GM20431 (cell line): ENCODE results near the gene SAMSN1.
"Not testable (repeated sequence)": the region's sequence is repeated elsewhere in the genome, so short reads cannot be mapped to it uniquely, and the experiment has no call there.

ENCODE experiments used
- in situ Hi-C: fragments of 300-500 bp; cut with MseI, MboI; formaldehyde crosslinking; loops from one replicate; pipeline ENCODE4 v1.15.0; 2020; ENCODE audit warnings: low sequenced_read_pairs; ENCODE audit not compliant: unreplicated experiment

SAMSN1 gene

DNA sequence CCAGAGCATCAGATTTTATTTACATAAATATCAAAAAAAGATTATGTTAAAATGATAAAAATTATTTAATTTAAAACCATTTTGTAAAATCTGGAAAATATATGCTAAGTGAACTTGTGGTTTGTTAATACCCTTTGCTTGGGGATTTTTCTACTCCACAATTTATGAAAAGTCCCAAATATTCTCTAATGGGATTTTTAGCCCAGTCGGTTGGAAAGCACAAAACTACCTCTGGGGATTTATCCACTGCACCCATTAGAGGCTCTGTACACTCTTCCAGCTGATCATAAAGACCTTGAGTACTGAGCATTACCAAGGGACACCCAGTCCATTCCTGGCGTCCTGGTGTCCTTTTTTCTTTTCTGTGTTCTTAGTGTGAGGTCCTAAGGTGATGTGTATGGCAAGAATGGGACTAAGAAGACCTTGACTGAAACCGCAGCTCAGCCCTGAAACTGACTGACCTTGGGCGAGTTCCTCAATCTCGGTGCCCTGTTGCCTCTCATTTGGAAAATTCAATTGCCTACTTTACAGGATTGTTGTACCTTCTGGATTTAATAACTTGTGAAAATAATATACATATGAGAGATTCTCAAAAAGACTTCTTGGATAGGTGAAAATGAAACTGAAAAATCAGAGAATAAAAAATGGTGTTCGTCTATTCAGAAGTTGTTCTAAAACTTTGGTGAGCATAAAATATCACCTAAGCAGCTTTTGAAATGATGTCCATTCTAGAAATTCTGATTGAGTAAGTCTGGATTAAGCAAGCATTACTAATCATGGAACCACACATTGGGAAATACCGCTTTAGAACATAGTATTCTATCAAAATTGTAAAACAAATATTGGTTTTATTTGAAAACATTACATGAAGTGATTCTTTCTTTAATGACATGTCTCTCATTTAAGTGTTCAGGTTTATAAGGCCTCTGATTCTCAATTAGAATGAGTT, 21.5 kb upstream of the SAMSN1 start:
- in situ Hi-C loops = no loop called here

- in situ Hi-C loops = no loop called here
These were observed 20.8 kb upstream of the SAMSN1 start for GRCh38 chr21:14566894-14567293.

DNA sequence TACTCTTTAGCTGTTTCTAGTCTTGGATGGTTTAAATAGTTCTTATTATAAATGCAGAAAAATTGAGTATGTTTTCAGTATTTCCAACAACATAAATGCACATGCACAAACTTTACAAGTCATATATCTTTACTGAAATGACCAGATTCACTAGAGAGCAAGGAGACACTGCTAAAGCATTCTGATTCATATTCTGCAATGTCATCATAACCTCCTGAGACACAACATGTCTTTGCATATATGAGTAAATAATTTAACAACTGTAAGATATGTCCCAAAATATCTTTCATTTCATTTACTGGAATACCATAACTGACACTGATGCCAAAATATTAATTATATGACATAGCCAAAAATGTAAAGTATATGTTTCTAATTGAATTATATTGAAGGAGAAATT, 16.8 kb upstream of the SAMSN1 start:
- in situ Hi-C loops = no loop called here

DNA sequence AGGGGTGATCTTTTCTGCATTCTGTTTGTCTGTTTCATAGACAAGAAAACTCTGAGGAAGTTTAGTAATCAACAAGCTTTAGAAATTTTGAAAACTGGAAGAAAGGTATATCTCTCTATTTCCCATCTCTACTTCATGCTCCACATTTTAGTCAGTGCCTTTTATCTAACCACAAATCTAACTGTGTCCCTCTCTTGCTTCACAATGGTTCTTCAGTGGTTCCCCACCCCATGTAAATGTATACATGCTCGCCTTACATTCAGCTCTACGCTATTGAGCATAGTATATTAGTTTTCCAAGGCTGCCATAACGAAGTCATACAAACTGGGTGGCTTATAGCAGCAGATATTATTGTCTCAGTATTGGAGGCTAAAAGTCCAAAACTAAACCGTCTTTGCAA, 14.4 kb upstream of the SAMSN1 start:
- in situ Hi-C loops = no loop called here

DNA sequence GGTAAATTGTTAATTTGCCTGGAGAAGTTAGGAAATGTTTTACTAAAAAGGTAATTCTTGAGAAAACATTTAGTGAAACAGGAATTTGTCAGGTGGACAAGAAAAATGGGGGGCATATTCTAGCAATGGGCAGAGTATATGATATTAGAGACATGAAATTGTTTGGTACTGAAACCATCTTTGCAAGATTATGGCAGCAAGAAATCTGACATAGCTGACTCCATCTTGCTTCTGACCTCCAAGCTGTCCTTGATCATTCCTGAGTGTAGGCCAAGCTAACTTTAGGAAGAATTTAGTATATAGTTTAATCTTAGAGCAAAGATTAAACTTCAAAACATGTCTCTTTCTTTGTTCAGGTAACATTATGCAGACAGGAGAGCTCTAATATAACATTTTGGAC, 14.0 kb upstream of the SAMSN1 start:
- in situ Hi-C loops = no loop called here

- in situ Hi-C loops = no loop called here
These were observed 13.0 kb upstream of the SAMSN1 start for GRCh38 chr21:14559102-14559501.

GRCh38 chr21:14557413-14557812, 11.3 kb upstream of the SAMSN1 start:
- in situ Hi-C loops = no loop called here

DNA sequence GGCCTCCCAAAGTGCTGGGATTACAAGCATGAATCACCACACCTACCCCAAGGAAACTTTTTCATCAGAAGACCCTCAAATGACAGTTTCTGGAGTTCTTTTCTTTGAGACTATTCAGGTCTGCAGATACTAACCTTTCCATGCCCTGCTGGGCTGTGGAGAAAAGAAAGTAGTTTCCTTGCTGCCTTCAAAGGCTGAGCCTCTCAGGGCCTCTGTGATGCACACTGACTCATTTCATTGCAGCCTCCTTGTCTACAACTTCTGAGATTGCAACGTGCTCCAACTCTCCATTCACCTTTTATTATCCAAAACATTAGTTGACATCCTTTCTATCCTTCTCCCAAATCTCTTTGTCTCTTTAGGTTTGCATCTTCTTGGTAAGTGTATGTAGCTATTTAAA, 8.8 kb upstream of the SAMSN1 start:
- in situ Hi-C loops = no loop called here

DNA sequence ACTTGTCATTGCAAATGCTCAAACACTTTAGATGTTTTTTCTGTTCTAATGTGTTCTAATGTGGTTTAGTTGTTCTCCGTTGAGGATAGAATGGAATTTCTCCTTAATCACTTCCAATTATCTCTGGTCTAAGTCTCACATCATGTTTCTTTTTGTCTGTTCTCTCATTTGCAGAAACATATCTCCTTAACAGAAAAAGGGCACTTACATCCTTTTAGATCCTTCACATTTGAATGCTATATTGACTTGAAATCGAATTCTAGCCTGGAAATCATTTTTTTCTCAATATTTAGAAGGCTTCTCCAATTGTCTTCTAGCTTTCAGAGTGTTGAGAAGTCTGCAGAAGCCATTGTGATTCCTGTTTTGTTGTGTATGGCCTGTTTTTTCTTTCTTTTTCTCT, 7.3 kb upstream of the SAMSN1 start:
- in situ Hi-C loops = no loop called here

DNA sequence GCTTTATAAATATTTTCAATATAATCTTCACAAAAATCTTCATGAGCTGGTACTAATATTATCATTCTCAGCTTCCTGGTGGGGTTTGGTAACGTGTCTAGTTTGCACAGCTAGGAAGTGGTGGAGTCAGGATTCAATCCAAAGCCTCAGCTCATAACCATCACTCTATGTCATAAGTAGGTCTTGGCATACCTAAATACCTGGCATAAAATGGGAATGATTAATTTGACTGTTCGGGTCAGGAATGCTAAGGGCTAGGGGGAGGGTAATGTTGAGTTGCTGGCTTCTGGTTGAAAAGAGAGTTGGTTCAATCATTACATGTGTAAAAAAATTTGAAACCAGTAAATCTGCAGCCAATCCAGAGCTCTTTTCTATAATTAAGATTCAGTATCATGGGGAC, 5.6 kb upstream of the SAMSN1 start:
- in situ Hi-C loops = no loop called here

DNA sequence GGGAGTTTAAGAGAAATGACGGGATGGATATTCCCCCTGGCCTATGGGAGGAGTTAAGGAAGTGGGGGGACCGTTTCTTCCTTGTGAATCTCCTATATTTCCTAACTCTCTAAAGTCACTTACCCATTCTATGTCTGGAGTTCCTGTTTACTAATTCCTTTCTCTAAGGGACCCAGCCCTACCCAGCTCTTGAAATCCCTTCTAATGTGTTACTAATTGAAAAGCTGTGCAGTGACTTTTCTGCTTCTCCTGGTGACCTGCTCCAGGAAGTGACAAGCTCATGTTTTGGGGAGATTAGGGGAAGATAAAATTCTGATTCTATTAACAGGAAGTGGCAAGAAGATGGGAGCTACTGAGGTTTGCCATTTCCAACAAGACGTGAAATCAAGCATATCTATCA, 4.0 kb upstream of the SAMSN1 start:
- in situ Hi-C loops = no loop called here

DNA sequence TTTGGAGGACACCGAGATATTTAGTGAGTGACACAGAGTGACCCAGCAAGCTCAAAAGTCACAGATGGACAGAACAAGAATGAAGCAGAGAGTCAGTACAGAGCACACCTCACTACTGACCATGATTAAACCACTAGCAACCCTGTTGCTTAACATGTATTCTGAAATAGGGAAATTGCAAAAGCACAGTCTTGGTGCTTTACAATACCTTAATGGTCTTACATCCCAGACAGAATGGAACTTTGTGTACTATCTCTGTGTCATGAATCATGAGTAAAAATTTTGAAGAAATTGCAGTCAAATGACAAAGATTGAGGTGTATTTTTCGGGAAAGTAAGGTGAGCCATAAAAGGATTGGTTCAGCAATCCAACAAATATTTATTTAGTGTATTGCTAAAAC, 2.7 kb upstream of the SAMSN1 start:
- in situ Hi-C loops = no loop called here

DNA sequence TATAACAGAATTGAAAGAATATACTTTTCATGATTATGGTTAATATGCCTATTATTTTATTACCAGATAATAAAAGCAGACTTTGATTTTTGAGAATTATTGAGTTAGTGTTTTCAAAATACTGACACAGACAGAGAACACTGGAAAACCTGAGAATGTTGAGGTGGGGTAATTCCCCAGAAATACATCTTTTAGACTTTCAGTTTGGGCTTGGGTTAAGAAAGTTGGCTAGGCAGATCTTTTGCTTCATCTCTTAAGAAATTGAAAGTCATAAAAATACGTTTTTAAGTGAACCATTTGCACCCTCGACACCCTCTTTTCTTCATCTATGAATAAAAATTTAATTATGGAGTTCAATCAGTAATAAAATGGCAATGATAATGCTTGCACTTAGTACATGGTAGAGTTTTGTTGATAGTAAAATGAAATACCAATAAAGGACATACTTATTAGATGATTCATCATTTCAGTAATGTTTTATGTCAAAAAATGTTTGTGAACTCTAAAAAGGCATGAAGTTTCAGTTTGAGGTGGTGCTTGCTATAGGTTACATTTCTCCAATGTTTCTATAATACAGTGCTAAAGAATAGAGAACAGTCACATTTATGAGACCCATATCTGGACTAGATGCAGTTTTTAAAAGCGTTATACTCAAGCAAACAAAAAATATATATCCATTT, 1.9 kb upstream of the SAMSN1 start:
- in situ Hi-C loops = no loop called here

GRCh38 chr21:14546719-14547118, 604 bp upstream of the SAMSN1 start:
- in situ Hi-C loops = not testable (repeated sequence)

GRCh38 chr21:14543983-14544382, 2.1 kb downstream of the SAMSN1 start:
- in situ Hi-C loops = no loop called here

DNA sequence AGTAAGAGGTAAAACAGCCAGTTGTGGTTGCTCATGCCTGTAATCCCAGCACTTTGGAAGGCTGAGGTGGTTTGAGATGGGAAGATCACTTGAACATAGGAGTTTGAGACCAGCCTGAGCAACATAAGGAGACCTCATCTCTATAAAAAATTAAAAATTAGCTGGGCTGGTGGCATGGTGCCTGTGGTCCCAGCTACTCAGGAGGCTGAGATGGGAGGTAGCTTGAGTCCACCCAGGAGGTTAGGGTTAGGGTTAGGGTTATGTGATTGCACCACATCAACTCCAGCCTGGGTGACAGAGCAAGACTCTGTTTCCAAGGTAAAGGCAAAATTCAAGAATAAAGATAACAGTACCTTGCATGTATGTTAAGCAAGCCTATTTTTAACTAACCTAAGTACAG, 3.5 kb downstream of the SAMSN1 start:
- in situ Hi-C loops = no loop called here

- in situ Hi-C loops = no loop called here
These were observed 4.1 kb downstream of the SAMSN1 start for GRCh38 chr21:14541841-14542490.

- in situ Hi-C loops = no loop called here
These were observed 7.6 kb downstream of the SAMSN1 start for GRCh38 chr21:14538483-14538882.

DNA sequence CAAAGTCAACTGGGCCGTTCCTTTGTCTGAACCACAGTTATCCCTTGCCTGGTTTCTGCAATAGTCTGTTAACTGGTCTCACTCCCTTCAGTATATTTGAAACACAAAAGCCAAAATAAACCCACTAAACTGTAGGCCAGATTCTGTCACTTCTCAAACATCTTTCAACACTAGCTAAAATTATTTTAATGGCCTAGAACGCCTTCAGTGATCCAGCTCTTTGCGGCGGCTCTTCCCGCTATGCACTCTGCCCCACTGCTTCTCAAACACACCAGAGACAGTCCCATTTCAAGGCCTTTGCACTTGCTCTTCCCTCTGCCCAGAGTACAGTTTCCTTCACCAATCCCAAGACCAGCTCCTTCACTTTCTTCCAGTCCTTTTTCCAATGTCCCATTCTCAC, 9.2 kb downstream of the SAMSN1 start:
- in situ Hi-C loops = no loop called here

DNA sequence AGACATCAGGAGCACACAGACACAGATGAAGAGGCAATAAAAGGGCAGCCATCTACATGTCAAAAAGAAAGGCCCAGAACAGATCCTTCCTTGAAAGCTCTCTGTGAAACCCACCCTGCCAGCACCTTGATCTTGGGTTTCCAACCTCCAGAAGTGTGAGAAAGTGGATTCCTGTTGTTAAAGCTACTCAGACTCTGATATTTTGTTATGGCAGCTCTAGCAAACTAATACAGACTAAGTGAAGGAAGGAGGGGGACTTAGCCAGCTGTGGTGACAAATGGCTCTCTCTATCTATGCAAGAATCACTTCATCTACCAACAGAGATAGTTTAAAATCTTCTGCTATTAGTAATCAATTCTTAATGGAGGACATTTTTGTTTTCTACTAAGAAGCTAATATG, 10.4 kb downstream of the SAMSN1 start:
- in situ Hi-C loops = no loop called here
